NOMO-1 (cell line): ENCODE measurements around the gene GPR150.
A peak's percentile ranks its signal among the peaks of the same experiment; 100 is the strongest.

Experiments used
- DNase-seq, 2 experiments: peaks; one replicate each; lab custom pipeline; 2025; ENCODE audit not compliant: unreplicated experiment in 2 of 2; lab: John Stamatoyannopoulos, UW

The GPR150 gene

GRCh38 chr5:95620030-95620869 is at the start of gene GPR150:
TSS of gene GPR150 (plus strand) at chr5:95620087. CDS start at chr5:95620276, 189 bp downstream.
- peak; percentile 27 to 51 for DNase-seq

GRCh38 chr5:95572016-95572415 is 47.9 kb upstream of the GPR150 start:
- DNase-seq, result no peak

- no peak for DNase-seq
Observed at GRCh38 chr5:95581576-95581975, 38.3 kb upstream of the GPR150 start.

GRCh38 chr5:95583992-95584391 is 35.9 kb upstream of the GPR150 start:
- DNase-seq, result no peak

GRCh38 chr5:95590880-95591279 is 29.0 kb upstream of the GPR150 start:
- no peak for DNase-seq

- DNase-seq, result no peak
Observed at GRCh38 chr5:95591490-95591901, 28.4 kb upstream of the GPR150 start.

- no peak for DNase-seq
Observed at GRCh38 chr5:95595289-95595931, 24.5 kb upstream of the GPR150 start.

GRCh38 chr5:95599252-95599651 is 20.6 kb upstream of the GPR150 start:
- DNase-seq, result no peak

- no peak for DNase-seq
Observed at GRCh38 chr5:95600557-95600956, 19.3 kb upstream of the GPR150 start.

GRCh38 chr5:95605786-95606185 is 14.1 kb upstream of the GPR150 start:
- no peak for DNase-seq

- DNase-seq, result no peak
Observed at GRCh38 chr5:95606419-95606818, 13.5 kb upstream of the GPR150 start.

GRCh38 chr5:95609711-95610110 is 10.2 kb upstream of the GPR150 start:
- DNase-seq, result no peak

- DNase-seq, result no peak
Observed at GRCh38 chr5:95610546-95610945, 9.3 kb upstream of the GPR150 start.

GRCh38 chr5:95611396-95611795 is 8.5 kb upstream of the GPR150 start:
- DNase-seq, result no peak

- no peak for DNase-seq
Observed at GRCh38 chr5:95613514-95613913, 6.4 kb upstream of the GPR150 start.

- no peak for DNase-seq
Observed at GRCh38 chr5:95615164-95615467, 4.8 kb upstream of the GPR150 start.

GRCh38 chr5:95617057-95617456 is 2.8 kb upstream of the GPR150 start:
- DNase-seq, result no peak

- no peak for DNase-seq
Observed at GRCh38 chr5:95619096-95619495, 791 bp upstream of the GPR150 start.

- DNase-seq, result peak in 1 of 2 experiments; percentile 6
Observed at GRCh38 chr5:95619514-95620029, 315 bp upstream of the GPR150 start.

- DNase-seq, result peak; percentile 34 to 42
Observed at GRCh38 chr5:95620870-95621838, 1.3 kb downstream of the GPR150 start.
